Measurements from ENCODE around the gene HOXA3.

- TF ChIP-seq POLR2A (IDR thresholded peaks at IDR 0.05; ENCODE audit: extremely low read depth, insufficient read length) = no peak
- TF ChIP-seq MAX (IDR thresholded peaks at IDR 0.05; ENCODE audit: low read depth, low read length) = no peak
- TF ChIP-seq CTCF (IDR thresholded peaks at IDR 0.05; ENCODE audit: low read depth, low read length) = no peak
- no peak for TF ChIP-seq MYC (IDR thresholded peaks at IDR 0.05; ENCODE audit: low read depth, low read length)
Measured at GRCh38 chr7:27176962-27177794, 24.8 kb upstream of the HOXA3 start.

Measured in NB4 (cell line).